Tibial nerve (tissue), 4 donors: ENCODE data around the gene SHANK2. TPM values are rescaled to one million over a fixed set of nuclear protein-coding genes. Genes with fewer than 3 reads are reported as not detected.

Source experiments
- DNase-seq, 2 donors: peaks; one replicate each; pipeline ENCODE4 v3.0.0-alpha.2; 2019; ENCODE audit warnings: low spot score in 2 of 2
- H3K27ac ChIP-seq, 4 donors: fragments of 200-600 bp; sonication (generic) in 3 of 4; one replicate each; pipeline ENCODE4 v1.5.1; 2017 to 2019; ENCODE audit warnings: mild to moderate bottlenecking in 1 of 4
- H3K27me3 ChIP-seq, 2 donors: fragments of 200-600 bp; sonication (generic) in 1 of 2; one replicate each; pipeline versions ENCODE4 v1.5.1 to v1.6.0; 2017 to 2019
- H3K36me3 ChIP-seq, 3 donors: fragments of 200-600 bp; sonication (generic); one replicate each; pipeline ENCODE4 v1.5.1; 2018 to 2019
- H3K4me1 ChIP-seq, 4 donors: fragments of 200-600 bp; sonication (generic) in 3 of 4; one replicate each; pipeline ENCODE4 v1.5.1; 2017 to 2019
- H3K4me3 ChIP-seq, 4 donors: fragments of 200-600 bp; sonication (generic) in 3 of 4; one replicate each; pipeline ENCODE4 v1.5.1; 2017 to 2019; ENCODE audit warnings: mild to moderate bottlenecking in 1 of 4, moderate library complexity in 1 of 4
- H3K9me3 ChIP-seq, 4 donors: fragments of 200-600 bp; sonication (generic) in 3 of 4; one replicate each; pipeline ENCODE4 v1.5.1; 2017 to 2019
- EP300 ChIP-seq, 2 donors: sonication (generic); formaldehyde crosslinking; IDR thresholded peaks; one replicate each; pipeline ENCODE4 v1.6.1; 2017; ENCODE audit warnings: antibody characterized with exemption in 2 of 2, mild to moderate bottlenecking in 1 of 2
- POLR2A ChIP-seq, 2 donors: fragments of 450-650 bp; IDR thresholded peaks; one replicate each; pipeline ENCODE4 v1.6.1; 2017; ENCODE audit warnings: antibody characterized with exemption in 2 of 2, mild to moderate bottlenecking in 2 of 2, moderate library complexity in 2 of 2
- WGBS, 2 donors: methylation state at CpG; one replicate each; pipeline ENCODE4 v1.1.5; 2018; 5-methylcytosine and 5-hydroxymethylcytosine counted together
- total RNA-seq, 4 donors: library from RNA; depleted of rRNA; stranded (reverse); fragments of >200 nt; gene quantifications; one replicate each; pipeline ENCODE4 v1.1.0, GENCODE V29; 2016
- TF ChIP-seq, protein P1 (sequence below), 5 experiments: fragments of 200-600 bp in 3 of 5; fragments of 450-650 bp in 2 of 5; sonication (generic) in 3 of 5; IDR thresholded peaks; one replicate each; pipeline ENCODE4 v1.5.1; 2016 to 2019; ENCODE audit warnings: antibody characterized with exemption in 5 of 5, mild to moderate bottlenecking in 3 of 5, moderate library complexity in 2 of 5

The SHANK2 gene
- total RNA-seq, 4 donors from 2014 or later: 0.20 to 2.0 (median 1.4) TPM

DNA sequence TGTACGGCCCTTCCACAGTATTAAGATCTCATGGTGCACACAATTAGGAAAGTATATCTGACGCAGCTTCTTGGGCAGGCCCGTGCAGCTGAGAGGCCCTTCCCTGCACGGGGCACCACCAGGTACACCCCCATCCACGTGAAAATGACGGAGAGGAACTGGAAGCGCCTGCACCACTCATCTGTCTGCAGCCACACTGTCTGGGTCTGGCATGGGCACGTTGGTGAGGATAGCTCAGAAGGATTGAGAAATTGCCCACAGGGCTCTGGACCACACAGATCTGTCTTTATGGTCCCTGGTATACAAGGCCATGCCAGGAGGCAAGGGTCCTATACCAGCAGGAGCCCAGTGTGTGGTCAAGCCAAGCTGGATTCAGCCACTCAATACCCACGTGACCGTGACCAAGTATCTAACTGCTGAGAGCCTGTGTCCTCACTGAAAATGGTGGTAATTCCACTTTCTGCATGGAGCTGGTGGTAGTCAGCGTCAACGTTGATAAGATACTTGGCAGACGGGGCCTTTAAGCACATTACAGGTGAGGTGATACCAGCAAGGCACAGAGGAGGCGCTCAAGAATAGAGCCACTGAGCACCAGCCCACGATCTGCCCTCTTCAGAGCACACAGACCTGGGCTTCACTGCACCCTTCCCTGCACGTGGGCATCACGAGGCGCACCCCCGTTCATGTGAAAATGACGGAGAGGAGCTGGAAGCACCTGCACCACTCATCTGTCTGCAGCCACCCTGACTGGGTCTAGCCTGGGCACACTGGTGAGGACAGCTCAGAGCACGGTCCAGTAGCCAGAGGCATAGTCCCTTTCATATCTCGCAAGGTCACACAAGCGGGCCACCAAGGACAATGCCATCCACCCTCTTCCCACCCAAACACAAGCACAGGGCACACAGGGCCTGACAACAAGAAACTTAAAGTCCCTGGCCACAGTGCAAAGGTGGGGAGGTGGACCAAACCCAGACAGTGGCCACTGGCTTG, 28.4 kb downstream of the SHANK2 start:
- TF ChIP-seq EP300 (IDR thresholded peaks at IDR 0.05) (no peak), POLR2A (IDR thresholded peaks at IDR 0.05) (no peak)
- TF ChIP-seq, protein P1, sequence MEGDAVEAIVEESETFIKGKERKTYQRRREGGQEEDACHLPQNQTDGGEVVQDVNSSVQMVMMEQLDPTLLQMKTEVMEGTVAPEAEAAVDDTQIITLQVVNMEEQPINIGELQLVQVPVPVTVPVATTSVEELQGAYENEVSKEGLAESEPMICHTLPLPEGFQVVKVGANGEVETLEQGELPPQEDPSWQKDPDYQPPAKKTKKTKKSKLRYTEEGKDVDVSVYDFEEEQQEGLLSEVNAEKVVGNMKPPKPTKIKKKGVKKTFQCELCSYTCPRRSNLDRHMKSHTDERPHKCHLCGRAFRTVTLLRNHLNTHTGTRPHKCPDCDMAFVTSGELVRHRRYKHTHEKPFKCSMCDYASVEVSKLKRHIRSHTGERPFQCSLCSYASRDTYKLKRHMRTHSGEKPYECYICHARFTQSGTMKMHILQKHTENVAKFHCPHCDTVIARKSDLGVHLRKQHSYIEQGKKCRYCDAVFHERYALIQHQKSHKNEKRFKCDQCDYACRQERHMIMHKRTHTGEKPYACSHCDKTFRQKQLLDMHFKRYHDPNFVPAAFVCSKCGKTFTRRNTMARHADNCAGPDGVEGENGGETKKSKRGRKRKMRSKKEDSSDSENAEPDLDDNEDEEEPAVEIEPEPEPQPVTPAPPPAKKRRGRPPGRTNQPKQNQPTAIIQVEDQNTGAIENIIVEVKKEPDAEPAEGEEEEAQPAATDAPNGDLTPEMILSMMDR (IDR thresholded peaks at IDR 0.05): no peak
- DNase-seq: peak in 1 of 2 donors; percentile 5
- no peaks in the 10 kb centered on the region for H3K36me3 ChIP-seq
- H3K27ac ChIP-seq: no peak overlapping the region
- no peaks in the 10 kb centered on the region for H3K4me1 ChIP-seq
- H3K9me3 ChIP-seq: peaks cover 0 to 59% (median 0%) of the 10 kb centered on the region in 4 donors
- H3K4me3 ChIP-seq: no peak overlapping the region
- WGBS, 2 donors: 88 to 89% methylated on average over 23 of the region's 23 CpGs
- no peaks in the 10 kb centered on the region for H3K27me3 ChIP-seq

DNA sequence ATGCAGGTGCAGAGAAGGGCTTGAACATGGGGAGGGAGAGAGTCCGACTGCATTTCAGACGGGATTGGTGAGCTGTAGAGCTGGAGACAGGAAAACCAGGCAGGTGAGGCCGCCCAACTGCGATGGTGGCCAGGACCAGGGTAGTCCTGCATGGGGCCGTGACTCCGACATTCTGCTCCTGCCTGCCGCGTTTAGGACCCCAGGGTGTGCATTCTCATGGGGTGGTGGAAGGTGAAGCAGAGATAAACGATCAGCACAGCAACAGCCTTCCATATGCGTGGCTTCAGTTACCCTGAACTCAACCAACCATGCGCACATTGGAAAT, 29.3 kb downstream of the SHANK2 start:
- 86 to 90% methylated on average over 11 of the region's 11 CpGs for WGBS, 2 donors
- TF ChIP-seq, protein P1 (IDR thresholded peaks at IDR 0.05): no peak
- TF ChIP-seq POLR2A (IDR thresholded peaks at IDR 0.05) (no peak), EP300 (IDR thresholded peaks at IDR 0.05) (no peak)
- Histone ChIP-seq H3K36me3 (no peaks in the 10 kb centered on the region), H3K27ac (no peak overlapping the region), H3K9me3 (peaks cover 0 to 54% (median 0%) of the 10 kb centered on the region in 4 donors), H3K4me1 (no peaks in the 10 kb centered on the region), H3K27me3 (no peaks in the 10 kb centered on the region), H3K4me3 (no peak overlapping the region)
- DNase-seq: peak in 1 of 2 donors; percentile 7

DNA sequence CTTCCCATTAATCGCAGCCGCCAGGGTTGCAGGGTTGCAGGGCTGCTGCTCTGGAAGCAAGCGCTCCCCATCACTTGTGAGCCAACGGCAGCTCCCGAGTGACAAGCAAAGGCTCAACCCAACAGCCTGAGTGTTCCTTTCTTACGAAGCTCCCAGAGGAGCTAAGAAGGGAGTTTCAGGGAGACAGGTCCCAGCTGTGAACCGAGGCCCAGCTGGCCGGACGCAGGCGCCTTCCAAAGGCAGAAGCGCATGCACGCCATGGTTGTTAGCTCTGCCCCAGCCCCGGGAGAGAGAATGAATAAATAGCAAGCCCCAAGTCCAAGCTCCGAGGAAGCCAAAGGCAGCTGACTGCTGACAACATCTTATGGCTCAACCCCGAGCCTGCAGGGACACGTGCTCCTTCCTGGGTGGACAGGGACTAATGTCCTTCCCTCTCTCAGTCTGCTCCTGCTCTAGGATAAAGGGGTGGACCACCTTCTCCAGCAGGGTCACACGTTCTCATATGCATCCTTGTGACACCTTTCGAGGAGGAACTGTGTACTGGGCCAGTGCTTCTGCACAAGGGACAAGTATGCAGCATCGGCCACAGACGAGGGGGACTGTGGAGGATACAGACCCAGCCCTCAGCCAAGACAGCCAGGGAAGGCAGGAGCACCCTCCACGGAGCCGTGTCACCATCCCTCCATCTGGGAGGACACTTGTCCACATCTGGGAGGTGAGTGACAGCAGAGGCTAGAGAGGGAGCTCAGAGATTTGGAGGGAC, 29.9 kb downstream of the SHANK2 start:
- peak in 1 of 2 donors; percentile 7 for DNase-seq
- no peak overlapping the region for H3K4me3 ChIP-seq

DNA sequence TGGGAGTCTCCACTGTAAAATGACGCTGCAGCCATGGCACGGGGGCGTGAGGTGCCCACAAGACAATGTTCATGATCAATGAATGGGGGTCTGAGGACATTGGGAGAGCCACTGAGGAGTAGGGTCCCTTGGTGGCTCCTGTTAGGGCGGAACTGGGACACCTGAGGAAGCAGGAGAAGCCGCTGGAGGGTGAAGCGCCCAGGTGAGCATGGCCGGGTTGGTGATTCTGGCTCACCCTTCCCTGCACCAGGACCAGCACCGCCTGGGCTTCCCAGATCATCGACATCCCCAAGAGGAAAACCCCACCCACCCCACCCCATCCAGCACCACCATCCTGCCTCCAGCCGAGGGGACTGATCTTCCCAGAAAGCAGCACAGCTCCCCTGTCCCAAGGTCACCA, 30.6 kb downstream of the SHANK2 start:
- WGBS, 2 donors: 85% methylated on average over 8 to 10 of the region's 10 CpGs
- H3K27ac ChIP-seq: no peak overlapping the region

More for the DNA sequence above, 29.9 kb downstream of the SHANK2 start:
- Histone ChIP-seq H3K27me3 (no peaks in the 10 kb centered on the region), H3K9me3 (peaks cover 0 to 49% (median 0%) of the 10 kb centered on the region in 4 donors), H3K27ac (no peak overlapping the region), H3K36me3 (no peaks in the 10 kb centered on the region), H3K4me1 (no peaks in the 10 kb centered on the region)
- TF ChIP-seq POLR2A (IDR thresholded peaks at IDR 0.05) (no peak), EP300 (IDR thresholded peaks at IDR 0.05) (no peak)
- WGBS, 2 donors: 76 to 77% methylated on average over 22 of the region's 22 CpGs

DNA sequence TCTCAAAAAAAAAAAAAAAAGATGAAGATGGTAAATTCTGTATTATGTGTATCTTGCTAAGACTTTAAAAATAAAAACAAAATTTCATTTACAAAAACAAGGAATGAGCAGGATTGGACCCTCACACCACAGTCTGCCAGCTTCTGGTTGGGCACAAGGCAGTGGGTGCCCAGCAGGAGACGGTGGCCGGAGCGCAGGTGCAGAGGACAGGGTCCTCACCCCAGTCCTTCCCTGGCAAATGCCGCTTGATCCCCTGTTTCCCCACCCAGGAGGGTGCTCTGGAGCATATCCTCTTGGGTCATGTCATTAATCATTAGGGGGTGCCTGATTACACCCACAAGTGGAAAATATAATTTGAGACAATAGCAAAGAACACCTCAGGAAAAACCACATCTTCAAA, 31.2 kb downstream of the SHANK2 start:
- H3K27ac ChIP-seq: no peak overlapping the region
- H3K27me3 ChIP-seq: no peaks in the 10 kb centered on the region
- no peaks in the 10 kb centered on the region for H3K4me1 ChIP-seq
- no peak overlapping the region for H3K4me3 ChIP-seq
- WGBS, 2 donors: 88 to 93% methylated on average over 4 of the region's 4 CpGs
- peak in 1 of 2 donors; percentile 5 for DNase-seq
- H3K36me3 ChIP-seq: no peaks in the 10 kb centered on the region
- H3K9me3 ChIP-seq: peaks cover 0 to 36% (median 0%) of the 10 kb centered on the region in 4 donors
- TF ChIP-seq EP300 (IDR thresholded peaks at IDR 0.05): no peak
- TF ChIP-seq, protein P1 (IDR thresholded peaks at IDR 0.05): no peak
- TF ChIP-seq POLR2A (IDR thresholded peaks at IDR 0.05): no peak

More for the DNA sequence above, 30.6 kb downstream of the SHANK2 start:
- peak in 1 of 2 donors; percentile 3 for DNase-seq
- TF ChIP-seq, protein P1 (IDR thresholded peaks at IDR 0.05): no peak
- TF ChIP-seq POLR2A (IDR thresholded peaks at IDR 0.05) (no peak), EP300 (IDR thresholded peaks at IDR 0.05) (no peak)
- no peak overlapping the region for H3K4me3 ChIP-seq
- H3K9me3 ChIP-seq: peaks cover 0 to 42% (median 0%) of the 10 kb centered on the region in 4 donors
- H3K36me3 ChIP-seq: no peaks in the 10 kb centered on the region
- no peaks in the 10 kb centered on the region for H3K4me1 ChIP-seq
- no peaks in the 10 kb centered on the region for H3K27me3 ChIP-seq
